Esophagus squamous epithelium (tissue), 4 donors: ENCODE results near the gene SLC39A13.
A peak's percentile ranks its signal among the peaks of the same experiment; 100 is the strongest.

ENCODE experiments used
- POLR2A ChIP-seq, 4 donors: fragments of 450-650 bp; IDR thresholded peaks; one replicate each; pipeline ENCODE4 v1.6.1; 2017; ENCODE audit warnings: antibody characterized with exemption in 4 of 4, mild to moderate bottlenecking in 4 of 4, moderate library complexity in 3 of 4
- TF ChIP-seq, protein P1 (sequence below), 6 experiments: fragments of 450-650 bp in 4 of 6; fragments of 200-600 bp in 2 of 6; sonication (generic) in 2 of 6; IDR thresholded peaks; one replicate each; pipeline ENCODE4 v1.5.1; 2016 to 2019; ENCODE audit warnings: antibody characterized with exemption in 6 of 6, mild to moderate bottlenecking in 4 of 6, moderate library complexity in 4 of 6

DNA sequence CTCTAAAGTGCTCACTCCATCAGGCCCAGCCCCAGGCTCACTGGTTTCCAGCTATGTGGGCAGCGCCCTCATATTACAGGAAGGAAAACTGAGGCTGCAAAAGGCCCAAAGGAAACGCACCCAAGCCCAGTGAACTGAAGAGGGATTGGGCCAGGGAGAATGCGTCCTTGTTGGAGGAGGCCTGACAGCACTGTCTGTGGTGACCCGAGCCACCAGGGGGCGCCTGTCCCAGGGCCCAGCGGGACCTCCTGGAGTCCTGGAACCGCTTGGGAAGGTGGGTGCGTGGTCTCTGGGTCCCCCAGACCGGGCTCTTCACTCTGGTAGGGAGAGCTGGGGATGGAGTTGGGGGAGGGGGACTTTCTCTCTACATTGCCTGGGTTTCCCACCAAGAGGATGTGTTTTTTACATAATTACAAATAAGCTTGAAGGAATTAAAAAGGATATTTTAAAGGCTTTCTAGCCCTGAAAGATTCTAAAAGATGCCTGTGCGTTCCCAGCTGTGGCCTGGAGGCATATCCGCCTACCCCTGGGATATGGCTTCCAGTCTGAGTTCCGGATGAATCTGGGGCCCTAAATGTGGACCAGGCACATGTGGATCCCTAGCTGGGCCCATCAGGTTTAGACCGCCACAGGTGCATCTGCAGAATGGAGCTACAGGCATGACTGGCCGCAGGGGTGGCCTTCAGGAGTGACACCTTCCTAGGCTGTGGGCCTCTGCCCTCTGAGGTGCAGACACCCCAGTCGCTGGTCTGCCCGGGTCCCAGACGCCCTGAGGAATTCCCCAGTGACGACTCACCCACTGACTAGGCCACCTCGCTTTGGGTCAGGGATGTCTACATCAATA is 34.3 kb upstream of the SLC39A13 start:
- TF ChIP-seq, protein P1, sequence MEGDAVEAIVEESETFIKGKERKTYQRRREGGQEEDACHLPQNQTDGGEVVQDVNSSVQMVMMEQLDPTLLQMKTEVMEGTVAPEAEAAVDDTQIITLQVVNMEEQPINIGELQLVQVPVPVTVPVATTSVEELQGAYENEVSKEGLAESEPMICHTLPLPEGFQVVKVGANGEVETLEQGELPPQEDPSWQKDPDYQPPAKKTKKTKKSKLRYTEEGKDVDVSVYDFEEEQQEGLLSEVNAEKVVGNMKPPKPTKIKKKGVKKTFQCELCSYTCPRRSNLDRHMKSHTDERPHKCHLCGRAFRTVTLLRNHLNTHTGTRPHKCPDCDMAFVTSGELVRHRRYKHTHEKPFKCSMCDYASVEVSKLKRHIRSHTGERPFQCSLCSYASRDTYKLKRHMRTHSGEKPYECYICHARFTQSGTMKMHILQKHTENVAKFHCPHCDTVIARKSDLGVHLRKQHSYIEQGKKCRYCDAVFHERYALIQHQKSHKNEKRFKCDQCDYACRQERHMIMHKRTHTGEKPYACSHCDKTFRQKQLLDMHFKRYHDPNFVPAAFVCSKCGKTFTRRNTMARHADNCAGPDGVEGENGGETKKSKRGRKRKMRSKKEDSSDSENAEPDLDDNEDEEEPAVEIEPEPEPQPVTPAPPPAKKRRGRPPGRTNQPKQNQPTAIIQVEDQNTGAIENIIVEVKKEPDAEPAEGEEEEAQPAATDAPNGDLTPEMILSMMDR (IDR thresholded peaks at IDR 0.05), result peak; percentile 90 to 98 (median 94)
- no peak for TF ChIP-seq POLR2A (IDR thresholded peaks at IDR 0.05)
